HepG2 (cell line): Measurements from ENCODE around the gene RRAS. TPM values are rescaled to one million over a fixed set of nuclear protein-coding genes. Genes with fewer than 3 reads are reported as not detected.

ENCODE experiments used
- ARNT ChIP-seq: fragments of 450-650 bp; IDR thresholded peaks from 2 replicates; pipeline ENCODE4 v1.6.1; 2017
- ASH2L ChIP-seq: fragments of 300-600, 200-600 bp; sonication (generic); IDR thresholded peaks from 2 replicates; pipeline ENCODE4 v1.7.0; 2017; ENCODE audit warnings: low read depth, mild to moderate bottlenecking, moderate library complexity, mixed read lengths, low read length; ENCODE audit not compliant: insufficient read length
- CCDC6 ChIP-seq: sonication (generic); formaldehyde crosslinking; IDR thresholded peaks from 2 replicates; pipeline ENCODE4 v1.8.1; 2022; ENCODE audit warnings: mild to moderate bottlenecking, missing genetic modification reagents, moderate library complexity
- CHCHD3 ChIP-seq: sonication (generic); formaldehyde crosslinking; IDR thresholded peaks from 2 replicates; pipeline ENCODE4 v1.8.0; 2022; ENCODE audit warnings: mild to moderate bottlenecking, missing genetic modification reagents, moderate library complexity
- MBD4 ChIP-seq: IDR thresholded peaks from 2 replicates; pipeline ENCODE4 v1.6.1; 2012; ENCODE audit warnings: low read length, inconsistent platforms, borderline replicate concordance
- MZF1 ChIP-seq: sonication (generic); formaldehyde crosslinking; IDR thresholded peaks from 2 replicates; pipeline ENCODE4 v1.8.1; 2023; ENCODE audit warnings: mild to moderate bottlenecking, missing genetic modification reagents, borderline replicate concordance
- NFE2L1 ChIP-seq: sonication (generic); formaldehyde crosslinking; IDR thresholded peaks from 2 replicates; pipeline ENCODE4 v1.4.0; 2020; ENCODE audit warnings: missing genetic modification reagents, mild to moderate bottlenecking, borderline replicate concordance
- PCBP2 ChIP-seq: fragments of 200-400 bp; formaldehyde crosslinking; optimal IDR thresholded peaks from 2 replicates; pipeline ENCODE3; 2018; ENCODE audit warnings: low read length, low read depth; ENCODE audit not compliant: poor library complexity, severe bottlenecking
- PHF20 ChIP-seq: sonication (generic); formaldehyde crosslinking; IDR thresholded peaks from 2 replicates; pipeline ENCODE4 v1.5.0; 2020; ENCODE audit warnings: mild to moderate bottlenecking, missing genetic modification reagents
- PPARG ChIP-seq: conservative IDR thresholded peaks from 2 replicates; pipeline ENCODE4 v1.6.1; 2016; ENCODE audit warnings: missing biosample characterization, missing genetic modification reagents
- RBAK ChIP-seq: sonication (generic); formaldehyde crosslinking; IDR thresholded peaks from 2 replicates; pipeline ENCODE4 v1.5.1; 2020; ENCODE audit warnings: mild to moderate bottlenecking, missing genetic modification reagents
- SETDB1 ChIP-seq: sonication (generic); formaldehyde crosslinking; IDR thresholded peaks from 2 replicates; pipeline ENCODE4 v1.5.1; 2020; ENCODE audit warnings: missing genetic modification reagents, mild to moderate bottlenecking, borderline replicate concordance
- SIX4 ChIP-seq: sonication (generic); formaldehyde crosslinking; IDR thresholded peaks from 2 replicates; pipeline ENCODE4 v1.4.0; 2020; ENCODE audit warnings: missing genetic modification reagents
- TARDBP ChIP-seq: sonication (generic); formaldehyde crosslinking; IDR thresholded peaks from 2 replicates; pipeline ENCODE4 v1.8.0; 2022; ENCODE audit warnings: mild to moderate bottlenecking, missing genetic modification reagents
- TBL1XR1 ChIP-seq: fragments of 150-350 bp; IDR thresholded peaks from 2 replicates; pipeline ENCODE4 v1.6.1; 2014; ENCODE audit warnings: borderline replicate concordance, low read length; ENCODE audit not compliant: partially characterized antibody
- ZBTB38 ChIP-seq: sonication (generic); formaldehyde crosslinking; IDR thresholded peaks from 2 replicates; pipeline ENCODE4 v1.5.1; 2020; ENCODE audit warnings: mild to moderate bottlenecking, missing genetic modification reagents
- ZNF441 ChIP-seq: sonication (generic); formaldehyde crosslinking; IDR thresholded peaks from 2 replicates; pipeline ENCODE4 v1.7.0; 2021; ENCODE audit warnings: missing genetic modification reagents, borderline replicate concordance
- ZNF615 ChIP-seq: sonication (generic); formaldehyde crosslinking; IDR thresholded peaks from 2 replicates; pipeline ENCODE4 v1.5.0; 2020; ENCODE audit warnings: mild to moderate bottlenecking, missing genetic modification reagents, borderline replicate concordance
- polyA plus RNA-seq, 8 experiments: library from polyadenylated mRNA; depleted of rRNA in 3 of 8; stranded (reverse) in 7 of 8; unstranded in 1 of 8; fragments of >200 nt; fragmentation: Illumina TruSeq in 4 of 8; extraction: Trizol in 4 of 8; gene quantifications; 2 replicates each; pipeline versions ENCODE4 v1.2.1 to v1.2.3, GENCODE V29; 2011 to 2016; ENCODE audit warnings: low read depth in 4 of 8, missing spikeins in 1 of 8, mixed read lengths in 1 of 8; ENCODE audit not compliant: insufficient read depth in 1 of 8
- total RNA-seq, 5 experiments: library from RNA; depleted of rRNA; stranded (reverse); fragments of >200 nt; fragmentation: Illumina TruSeq; extraction: Trizol; gene quantifications; 2 replicates each; pipeline ENCODE4 v1.2.3, GENCODE V29; 2016; ENCODE audit warnings: low read depth in 1 of 5
- TF ChIP-seq, protein P1 (sequence below), 2 experiments: sonication (generic) in 1 of 2; formaldehyde crosslinking in 1 of 2; IDR thresholded peaks; 2 replicates each; pipeline versions ENCODE4 v1.5.1 to v1.6.1; 2011 to 2020; ENCODE audit warnings: borderline replicate concordance in 1 of 2, low read depth in 1 of 2, low read length in 1 of 2, mild to moderate bottlenecking in 1 of 2, missing genetic modification reagents in 1 of 2, moderate library complexity in 1 of 2
- TF ChIP-seq, protein P2 (sequence below): sonication (generic); formaldehyde crosslinking; IDR thresholded peaks from 2 replicates; pipeline ENCODE4 v1.5.1; 2020; ENCODE audit warnings: mild to moderate bottlenecking, missing genetic modification reagents, borderline replicate concordance
- TF ChIP-seq, protein P3 (sequence below): sonication (generic); formaldehyde crosslinking; IDR thresholded peaks from 2 replicates; pipeline ENCODE4 v1.5.1; 2020; ENCODE audit warnings: missing genetic modification reagents, mild to moderate bottlenecking, borderline replicate concordance

The RRAS gene
- total and polyA plus RNA-seq, 2 of the 13 experiments (the other 11 are each of a cell fraction or from before 2014, with no cell fraction given) = 1.5 to 12.0 TPM

DNA sequence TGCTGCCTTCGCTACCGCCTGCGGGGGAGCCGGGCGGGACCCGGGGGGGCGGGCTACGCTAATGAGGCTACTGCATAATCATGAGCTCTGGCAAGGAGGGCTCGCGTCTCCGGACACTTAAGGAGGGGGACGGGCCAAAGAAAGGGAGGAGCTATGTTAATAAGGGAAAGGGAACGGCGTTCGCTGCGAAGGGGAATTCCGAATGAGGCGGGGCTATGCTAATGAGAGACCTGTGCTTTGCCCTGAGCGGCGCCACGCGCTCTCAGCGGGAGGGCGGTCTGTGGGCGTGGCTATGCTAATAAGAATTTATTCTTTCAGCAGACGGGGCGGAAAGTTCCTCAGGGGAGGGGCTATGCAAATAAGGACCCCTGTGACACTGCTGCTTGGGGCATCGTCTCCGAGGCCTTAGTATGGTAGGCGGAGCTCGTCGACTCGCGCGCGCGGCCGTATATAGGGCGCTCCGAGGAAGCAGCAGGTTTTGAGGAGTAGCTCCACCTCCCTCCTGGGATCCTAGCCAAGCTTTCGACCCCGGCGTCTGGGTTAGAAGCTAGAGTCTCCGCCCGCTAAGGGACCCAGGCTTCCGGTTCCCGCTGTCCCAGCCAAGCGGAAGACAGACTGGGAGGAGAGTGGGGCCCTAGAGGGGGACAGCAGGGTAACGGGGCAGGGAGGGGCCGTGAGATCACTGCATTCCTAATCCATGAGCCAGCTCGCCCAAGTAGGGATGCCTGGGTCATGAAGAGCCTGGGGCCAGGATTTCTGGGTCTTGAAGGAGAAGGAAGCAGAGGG lies at the start of gene RRAS (continued):
- TF ChIP-seq, protein P1, sequence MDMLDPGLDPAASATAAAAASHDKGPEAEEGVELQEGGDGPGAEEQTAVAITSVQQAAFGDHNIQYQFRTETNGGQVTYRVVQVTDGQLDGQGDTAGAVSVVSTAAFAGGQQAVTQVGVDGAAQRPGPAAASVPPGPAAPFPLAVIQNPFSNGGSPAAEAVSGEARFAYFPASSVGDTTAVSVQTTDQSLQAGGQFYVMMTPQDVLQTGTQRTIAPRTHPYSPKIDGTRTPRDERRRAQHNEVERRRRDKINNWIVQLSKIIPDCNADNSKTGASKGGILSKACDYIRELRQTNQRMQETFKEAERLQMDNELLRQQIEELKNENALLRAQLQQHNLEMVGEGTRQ (IDR thresholded peaks at IDR 0.05; ENCODE audit: low read depth, low read length) = 0 out of 2 replicates have a peak, but pooled peaks have one; percentile 5
- TF ChIP-seq, protein P1 (CRISPR knock-in tag; IDR thresholded peaks at IDR 0.05; ENCODE audit: borderline replicate concordance) = no peak
- TF ChIP-seq MZF1 (CRISPR knock-in tag) (no peak), CCDC6 (no peak), ZNF441 (CRISPR knock-in tag) (no peak; the same call in 1 of the 2 replicates), PHF20 (peak; percentile 72; the same call in 1 of the 2 replicates), SETDB1 (no peak), SIX4 (CRISPR knock-in tag) (0 out of 2 replicates have a peak, but pooled peaks have one; percentile 34), RBAK (CRISPR knock-in tag) (no peak; the same call in 1 of the 2 replicates), TBL1XR1 (peak; percentile 30), PCBP2 (no peak), MBD4 (no peak), CHCHD3 (CRISPR knock-in tag) (no peak), ASH2L (peak; percentile 86), ZBTB38 (CRISPR knock-in tag) (peak; percentile 52; the same call in 1 of the 2 replicates), PPARG (CRISPR knock-in tag) (peak; percentile 77), TARDBP (CRISPR knock-in tag) (0 out of 2 replicates have a peak, but pooled peaks have one; percentile 50), NFE2L1 (CRISPR knock-in tag) (no peak), ZNF615 (CRISPR knock-in tag) (no peak), ARNT (no peak)
- TF ChIP-seq, protein P2, sequence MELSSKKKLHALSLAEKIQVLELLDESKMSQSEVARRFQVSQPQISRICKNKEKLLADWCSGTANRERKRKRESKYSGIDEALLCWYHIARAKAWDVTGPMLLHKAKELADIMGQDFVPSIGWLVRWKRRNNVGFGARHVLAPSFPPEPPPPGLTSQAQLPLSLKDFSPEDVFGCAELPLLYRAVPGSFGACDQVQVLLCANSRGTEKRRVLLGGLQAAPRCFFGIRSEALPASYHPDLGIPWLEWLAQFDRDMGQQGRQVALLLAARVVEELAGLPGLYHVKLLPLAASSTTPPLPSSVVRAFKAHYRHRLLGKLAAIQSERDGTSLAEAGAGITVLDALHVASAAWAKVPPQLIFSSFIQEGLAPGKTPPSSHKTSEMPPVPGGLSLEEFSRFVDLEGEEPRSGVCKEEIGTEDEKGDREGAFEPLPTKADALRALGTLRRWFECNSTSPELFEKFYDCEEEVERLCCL (CRISPR knock-in tag) = no peak
- TF ChIP-seq, protein P3, sequence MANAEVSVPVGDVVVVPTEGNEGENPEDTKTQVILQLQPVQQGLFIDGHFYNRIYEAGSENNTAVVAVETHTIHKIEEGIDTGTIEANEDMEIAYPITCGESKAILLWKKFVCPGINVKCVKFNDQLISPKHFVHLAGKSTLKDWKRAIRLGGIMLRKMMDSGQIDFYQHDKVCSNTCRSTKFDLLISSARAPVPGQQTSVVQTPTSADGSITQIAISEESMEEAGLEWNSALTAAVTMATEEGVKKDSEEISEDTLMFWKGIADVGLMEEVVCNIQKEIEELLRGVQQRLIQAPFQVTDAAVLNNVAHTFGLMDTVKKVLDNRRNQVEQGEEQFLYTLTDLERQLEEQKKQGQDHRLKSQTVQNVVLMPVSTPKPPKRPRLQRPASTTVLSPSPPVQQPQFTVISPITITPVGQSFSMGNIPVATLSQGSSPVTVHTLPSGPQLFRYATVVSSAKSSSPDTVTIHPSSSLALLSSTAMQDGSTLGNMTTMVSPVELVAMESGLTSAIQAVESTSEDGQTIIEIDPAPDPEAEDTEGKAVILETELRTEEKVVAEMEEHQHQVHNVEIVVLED (CRISPR knock-in tag) = peak; percentile 72; the same call in 1 of the 2 replicates
